GM23338 (cell line): ENCODE measurements around the gene TMCO5A. TPM values are rescaled to one million over a fixed set of nuclear protein-coding genes. Genes with fewer than 3 reads are reported as not detected.

Experiments
- ATAC-seq: fragments of 200-7000 bp; cut with Tn5 transposase; 3 replicates; pipeline ENCODE4 v1.9.1; 2020
- DNase-seq: peaks from one replicate; pipeline ENCODE4 v3.0.0-alpha.2; 2015; ENCODE audit warnings: low spot score
- H2AFZ ChIP-seq: fragments of 200-600 bp; sonication (generic); 2 replicates; pipeline ENCODE4 v1.8.0; 2016; ENCODE audit warnings: antibody characterized with exemption, mild to moderate bottlenecking, moderate library complexity
- H3F3A ChIP-seq: fragments of 200-600 bp; sonication (generic); replicated peaks from 2 replicates; pipeline ENCODE4 v1.8.0; 2017; ENCODE audit warnings: antibody characterized with exemption, mixed run types, low read depth
- H3K27ac ChIP-seq: fragments of 200-600 bp; sonication (generic); 2 replicates; pipeline ENCODE4 v1.6.1; 2016; ENCODE audit warnings: low read depth
- H3K27me3 ChIP-seq: fragments of 200-600 bp; sonication (generic); 2 replicates; pipeline ENCODE4 v1.8.0; 2016; ENCODE audit warnings: mild to moderate bottlenecking, mixed run types, moderate library complexity; ENCODE audit not compliant: insufficient read depth
- H3K36me3 ChIP-seq: fragments of 200-600 bp; sonication (generic); 2 replicates; pipeline ENCODE4 v1.8.0; 2016; ENCODE audit warnings: mild to moderate bottlenecking; ENCODE audit not compliant: insufficient read depth
- H3K4me1 ChIP-seq: fragments of 200-600 bp; sonication (generic); 2 replicates; pipeline ENCODE4 v1.8.0; 2016; ENCODE audit warnings: mild to moderate bottlenecking, moderate library complexity; ENCODE audit not compliant: insufficient read depth
- H3K4me2 ChIP-seq: fragments of 200-600 bp; sonication (generic); 2 replicates; pipeline ENCODE4 v1.7.1; 2017; ENCODE audit warnings: mixed run types
- H3K4me3 ChIP-seq: fragments of 200-600 bp; sonication (generic); 2 replicates; pipeline ENCODE4 v1.6.1; 2016; ENCODE audit warnings: mixed run types
- H3K79me2 ChIP-seq: fragments of 200-600 bp; sonication (generic); replicated peaks from 2 replicates; pipeline ENCODE4 v1.8.0; 2017; ENCODE audit warnings: mild to moderate bottlenecking; ENCODE audit not compliant: insufficient read depth
- H3K9me2 ChIP-seq: fragments of 200-600 bp; sonication (generic); 2 replicates; pipeline ENCODE4 v1.8.0; 2017; ENCODE audit not compliant: insufficient read depth
- H4K20me1 ChIP-seq: fragments of 200-600 bp; sonication (generic); replicated peaks from 2 replicates; pipeline ENCODE4 v1.8.0; 2017; ENCODE audit warnings: mild to moderate bottlenecking; ENCODE audit not compliant: insufficient read depth
- H3K27ac Mint-ChIP-seq: 2 replicates; pipeline ENCODE4 v1.8.0; 2020; ENCODE audit warnings: inconsistent platforms, mild to moderate bottlenecking, moderate library complexity, mixed read lengths
- H3K27me3 Mint-ChIP-seq: 3 replicates; pipeline ENCODE4 v1.8.0; 2022; ENCODE audit warnings: low read depth, mild to moderate bottlenecking, moderate library complexity, mixed read lengths, inconsistent platforms; ENCODE audit not compliant: insufficient read depth, poor library complexity
- H3K36me3 Mint-ChIP-seq: 3 replicates; pipeline ENCODE4 v1.8.0; 2021; ENCODE audit warnings: low read depth, mild to moderate bottlenecking, inconsistent platforms, moderate library complexity, mixed read lengths
- H3K4me1 Mint-ChIP-seq: 3 replicates; pipeline ENCODE4 v1.8.0; 2020; ENCODE audit warnings: mild to moderate bottlenecking, inconsistent platforms, mixed read lengths
- H3K4me3 Mint-ChIP-seq: 3 replicates; pipeline ENCODE4 v1.8.0; 2021; ENCODE audit warnings: moderate library complexity, mild to moderate bottlenecking, inconsistent platforms, mixed read lengths
- H3K9me3 Mint-ChIP-seq: 3 replicates; pipeline ENCODE4 v1.8.0; 2020; ENCODE audit warnings: moderate library complexity, mild to moderate bottlenecking, inconsistent platforms, mixed read lengths
- CREB1 ChIP-seq: fragments of 250-450 bp; sonication (Bioruptor Pico); IDR thresholded peaks from 2 replicates; pipeline ENCODE4 v1.5.0; 2020; ENCODE audit warnings: low read depth, mild to moderate bottlenecking, moderate library complexity
- EZH2 ChIP-seq: fragments of 200-600 bp; sonication (generic); IDR thresholded peaks from one replicate; pipeline ENCODE4 v1.8.0; 2017; ENCODE audit warnings: antibody characterized with exemption, mild to moderate bottlenecking, low read depth; ENCODE audit not compliant: unreplicated experiment
- EZH2phosphoT487 ChIP-seq: fragments of 200-600 bp; sonication (generic); IDR thresholded peaks from one replicate; pipeline ENCODE4 v1.8.1; 2018; ENCODE audit warnings: antibody characterized with exemption; ENCODE audit not compliant: unreplicated experiment
- JUNB ChIP-seq: IDR thresholded peaks from one replicate; pipeline ENCODE4 v1.6.1; 2016; ENCODE audit warnings: antibody characterized with exemption; ENCODE audit not compliant: unreplicated experiment
- NANOG ChIP-seq: IDR thresholded peaks from 2 replicates; pipeline ENCODE4 v1.6.1; 2016; ENCODE audit warnings: antibody characterized with exemption, borderline replicate concordance
- POLR2AphosphoS5 ChIP-seq: IDR thresholded peaks from 2 replicates; pipeline ENCODE4 v1.6.1; 2016; ENCODE audit warnings: antibody characterized with exemption, low read depth
- STAT1 ChIP-seq: IDR thresholded peaks from one replicate; pipeline ENCODE4 v1.6.1; 2016; ENCODE audit warnings: antibody characterized with exemption; ENCODE audit not compliant: unreplicated experiment
- ZNF114 ChIP-seq: fragments of 250-450 bp; sonication (Bioruptor Pico); IDR thresholded peaks from 2 replicates; pipeline ENCODE4 v1.5.0; 2020; ENCODE audit warnings: mild to moderate bottlenecking, moderate library complexity
- ZNF331 ChIP-seq: fragments of 250-450 bp; sonication (Bioruptor Pico); IDR thresholded peaks from 2 replicates; pipeline ENCODE4 v1.5.0; 2020; ENCODE audit warnings: low read depth, mild to moderate bottlenecking, moderate library complexity
- polyA plus RNA-seq: library from polyadenylated mRNA; unstranded; fragments of >200 nt; fragmentation: Nextera tagmentation; extraction: Ambion mirVana; gene quantifications from 2 replicates; pipeline ENCODE4 v1.2.1, GENCODE V29; 2016
- total RNA-seq: library from RNA; depleted of rRNA; stranded (reverse); fragments of >200 nt; shearing (Covaris generic); gene quantifications from 2 replicates; pipeline ENCODE4 v1.2.3, GENCODE V29; 2014
- TF ChIP-seq, protein P1 (sequence below), 2 experiments: fragments of 200-600 bp in 1 of 2; sonication (generic) in 1 of 2; conservative IDR thresholded peaks; 2 replicates each; pipeline versions ENCODE4 v1.5.1 to v1.6.1; 2016 to 2017; ENCODE audit warnings: antibody characterized with exemption in 2 of 2, low read depth in 2 of 2, mild to moderate bottlenecking in 2 of 2, moderate library complexity in 1 of 2
- TF ChIP-seq, protein P2 (sequence below): IDR thresholded peaks from 2 replicates; pipeline ENCODE4 v1.6.1; 2016; ENCODE audit warnings: antibody characterized with exemption
- TF ChIP-seq, protein P3 (sequence below): fragments of 250-450 bp; sonication (Bioruptor Pico); IDR thresholded peaks from 2 replicates; pipeline ENCODE4 v1.5.0; 2020; ENCODE audit warnings: mild to moderate bottlenecking, moderate library complexity
- TF ChIP-seq, protein P4 (sequence below): IDR thresholded peaks from one replicate; pipeline ENCODE4 v1.6.1; 2018; ENCODE audit warnings: antibody characterized with exemption; ENCODE audit not compliant: unreplicated experiment

The TMCO5A gene
- total and polyA plus RNA-seq, 2 experiments from 2014 or later: not detected

DNA sequence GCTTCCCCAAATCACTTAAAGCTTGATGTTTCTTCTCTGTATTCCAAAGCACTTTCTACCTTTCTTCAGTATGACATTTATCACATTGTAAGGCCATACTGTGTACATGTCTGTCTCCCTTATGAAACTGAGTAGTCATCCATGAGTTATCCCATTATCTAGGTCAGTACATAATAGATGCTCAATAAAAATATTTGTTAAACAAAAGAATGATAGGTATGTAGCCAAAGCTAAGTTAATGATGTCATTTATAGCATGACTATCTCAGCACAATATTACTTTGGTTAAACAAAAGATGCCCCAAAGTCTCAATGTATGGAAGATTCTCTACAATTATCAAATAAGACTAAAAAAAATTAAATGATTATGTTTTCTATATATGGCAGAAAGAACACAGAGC, 3.1 kb upstream of the TMCO5A start:
- H3K36me3 ChIP-seq: no peaks in the 10 kb centered on the region
- ATAC-seq: no peak
- no peak overlapping the region for H3K4me2 ChIP-seq

More for the DNA sequence above, 3.1 kb upstream of the TMCO5A start:
- Histone ChIP-seq H2AFZ (no peak overlapping the region), H3K27ac (no peak overlapping the region), H4K20me1 (no peaks in the 10 kb centered on the region), H3K4me1 (no peaks in the 10 kb centered on the region), H3F3A (no peaks in the 10 kb centered on the region), H3K27me3 (no peaks in the 10 kb centered on the region), H3K4me3 (no peak overlapping the region), H3K9me2 (peaks cover 5% of the 10 kb centered on the region; the same call in 1 of the 2 replicates), H3K79me2 (no peaks in the 10 kb centered on the region)
- peaks cover 4% of the 10 kb centered on the region for H3K27me3 Mint-ChIP-seq
- TF ChIP-seq EZH2: no peak
- TF ChIP-seq, protein P1, sequence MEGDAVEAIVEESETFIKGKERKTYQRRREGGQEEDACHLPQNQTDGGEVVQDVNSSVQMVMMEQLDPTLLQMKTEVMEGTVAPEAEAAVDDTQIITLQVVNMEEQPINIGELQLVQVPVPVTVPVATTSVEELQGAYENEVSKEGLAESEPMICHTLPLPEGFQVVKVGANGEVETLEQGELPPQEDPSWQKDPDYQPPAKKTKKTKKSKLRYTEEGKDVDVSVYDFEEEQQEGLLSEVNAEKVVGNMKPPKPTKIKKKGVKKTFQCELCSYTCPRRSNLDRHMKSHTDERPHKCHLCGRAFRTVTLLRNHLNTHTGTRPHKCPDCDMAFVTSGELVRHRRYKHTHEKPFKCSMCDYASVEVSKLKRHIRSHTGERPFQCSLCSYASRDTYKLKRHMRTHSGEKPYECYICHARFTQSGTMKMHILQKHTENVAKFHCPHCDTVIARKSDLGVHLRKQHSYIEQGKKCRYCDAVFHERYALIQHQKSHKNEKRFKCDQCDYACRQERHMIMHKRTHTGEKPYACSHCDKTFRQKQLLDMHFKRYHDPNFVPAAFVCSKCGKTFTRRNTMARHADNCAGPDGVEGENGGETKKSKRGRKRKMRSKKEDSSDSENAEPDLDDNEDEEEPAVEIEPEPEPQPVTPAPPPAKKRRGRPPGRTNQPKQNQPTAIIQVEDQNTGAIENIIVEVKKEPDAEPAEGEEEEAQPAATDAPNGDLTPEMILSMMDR (conservative IDR thresholded peaks at IDR 0.05; ENCODE audit: low read depth in 2 of 2): no peak
- TF ChIP-seq JUNB: no peak
- TF ChIP-seq, protein P2, sequence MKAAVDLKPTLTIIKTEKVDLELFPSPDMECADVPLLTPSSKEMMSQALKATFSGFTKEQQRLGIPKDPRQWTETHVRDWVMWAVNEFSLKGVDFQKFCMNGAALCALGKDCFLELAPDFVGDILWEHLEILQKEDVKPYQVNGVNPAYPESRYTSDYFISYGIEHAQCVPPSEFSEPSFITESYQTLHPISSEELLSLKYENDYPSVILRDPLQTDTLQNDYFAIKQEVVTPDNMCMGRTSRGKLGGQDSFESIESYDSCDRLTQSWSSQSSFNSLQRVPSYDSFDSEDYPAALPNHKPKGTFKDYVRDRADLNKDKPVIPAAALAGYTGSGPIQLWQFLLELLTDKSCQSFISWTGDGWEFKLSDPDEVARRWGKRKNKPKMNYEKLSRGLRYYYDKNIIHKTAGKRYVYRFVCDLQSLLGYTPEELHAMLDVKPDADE: no peak
- no peak for TF ChIP-seq CREB1 (CRISPR knock-in tag)
- no peak for TF ChIP-seq EZH2phosphoT487
- TF ChIP-seq POLR2AphosphoS5: no peak
- TF ChIP-seq STAT1: no peak
- TF ChIP-seq, protein P3, sequence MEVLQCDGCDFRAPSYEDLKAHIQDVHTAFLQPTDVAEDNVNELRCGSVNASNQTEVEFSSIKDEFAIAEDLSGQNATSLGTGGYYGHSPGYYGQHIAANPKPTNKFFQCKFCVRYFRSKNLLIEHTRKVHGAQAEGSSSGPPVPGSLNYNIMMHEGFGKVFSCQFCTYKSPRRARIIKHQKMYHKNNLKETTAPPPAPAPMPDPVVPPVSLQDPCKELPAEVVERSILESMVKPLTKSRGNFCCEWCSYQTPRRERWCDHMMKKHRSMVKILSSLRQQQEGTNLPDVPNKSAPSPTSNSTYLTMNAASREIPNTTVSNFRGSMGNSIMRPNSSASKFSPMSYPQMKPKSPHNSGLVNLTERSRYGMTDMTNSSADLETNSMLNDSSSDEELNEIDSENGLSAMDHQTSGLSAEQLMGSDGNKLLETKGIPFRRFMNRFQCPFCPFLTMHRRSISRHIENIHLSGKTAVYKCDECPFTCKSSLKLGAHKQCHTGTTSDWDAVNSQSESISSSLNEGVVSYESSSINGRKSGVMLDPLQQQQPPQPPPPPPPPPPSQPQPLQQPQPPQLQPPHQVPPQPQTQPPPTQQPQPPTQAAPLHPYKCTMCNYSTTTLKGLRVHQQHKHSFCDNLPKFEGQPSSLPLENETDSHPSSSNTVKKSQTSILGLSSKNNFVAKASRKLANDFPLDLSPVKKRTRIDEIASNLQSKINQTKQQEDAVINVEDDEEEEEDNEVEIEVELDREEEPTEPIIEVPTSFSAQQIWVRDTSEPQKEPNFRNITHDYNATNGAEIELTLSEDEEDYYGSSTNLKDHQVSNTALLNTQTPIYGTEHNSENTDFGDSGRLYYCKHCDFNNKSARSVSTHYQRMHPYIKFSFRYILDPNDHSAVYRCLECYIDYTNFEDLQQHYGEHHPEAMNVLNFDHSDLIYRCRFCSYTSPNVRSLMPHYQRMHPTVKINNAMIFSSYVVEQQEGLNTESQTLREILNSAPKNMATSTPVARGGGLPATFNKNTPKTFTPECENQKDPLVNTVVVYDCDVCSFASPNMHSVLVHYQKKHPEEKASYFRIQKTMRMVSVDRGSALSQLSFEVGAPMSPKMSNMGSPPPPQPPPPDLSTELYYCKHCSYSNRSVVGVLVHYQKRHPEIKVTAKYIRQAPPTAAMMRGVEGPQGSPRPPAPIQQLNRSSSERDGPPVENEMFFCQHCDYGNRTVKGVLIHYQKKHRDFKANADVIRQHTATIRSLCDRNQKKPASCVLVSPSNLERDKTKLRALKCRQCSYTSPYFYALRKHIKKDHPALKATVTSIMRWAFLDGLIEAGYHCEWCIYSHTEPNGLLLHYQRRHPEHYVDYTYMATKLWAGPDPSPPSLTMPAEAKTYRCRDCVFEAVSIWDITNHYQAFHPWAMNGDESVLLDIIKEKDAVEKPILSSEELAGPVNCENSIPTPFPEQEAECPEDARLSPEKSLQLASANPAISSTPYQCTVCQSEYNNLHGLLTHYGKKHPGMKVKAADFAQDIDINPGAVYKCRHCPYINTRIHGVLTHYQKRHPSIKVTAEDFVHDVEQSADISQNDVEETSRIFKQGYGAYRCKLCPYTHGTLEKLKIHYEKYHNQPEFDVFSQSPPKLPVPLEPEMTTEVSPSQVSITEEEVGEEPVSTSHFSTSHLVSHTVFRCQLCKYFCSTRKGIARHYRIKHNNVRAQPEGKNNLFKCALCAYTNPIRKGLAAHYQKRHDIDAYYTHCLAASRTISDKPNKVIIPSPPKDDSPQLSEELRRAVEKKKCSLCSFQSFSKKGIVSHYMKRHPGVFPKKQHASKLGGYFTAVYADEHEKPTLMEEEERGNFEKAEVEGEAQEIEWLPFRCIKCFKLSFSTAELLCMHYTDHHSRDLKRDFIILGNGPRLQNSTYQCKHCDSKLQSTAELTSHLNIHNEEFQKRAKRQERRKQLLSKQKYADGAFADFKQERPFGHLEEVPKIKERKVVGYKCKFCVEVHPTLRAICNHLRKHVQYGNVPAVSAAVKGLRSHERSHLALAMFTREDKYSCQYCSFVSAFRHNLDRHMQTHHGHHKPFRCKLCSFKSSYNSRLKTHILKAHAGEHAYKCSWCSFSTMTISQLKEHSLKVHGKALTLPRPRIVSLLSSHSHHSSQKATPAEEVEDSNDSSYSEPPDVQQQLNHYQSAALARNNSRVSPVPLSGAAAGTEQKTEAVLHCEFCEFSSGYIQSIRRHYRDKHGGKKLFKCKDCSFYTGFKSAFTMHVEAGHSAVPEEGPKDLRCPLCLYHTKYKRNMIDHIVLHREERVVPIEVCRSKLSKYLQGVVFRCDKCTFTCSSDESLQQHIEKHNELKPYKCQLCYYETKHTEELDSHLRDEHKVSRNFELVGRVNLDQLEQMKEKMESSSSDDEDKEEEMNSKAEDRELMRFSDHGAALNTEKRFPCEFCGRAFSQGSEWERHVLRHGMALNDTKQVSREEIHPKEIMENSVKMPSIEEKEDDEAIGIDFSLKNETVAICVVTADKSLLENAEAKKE: no peak
- no peak for TF ChIP-seq NANOG
- no peak for TF ChIP-seq ZNF114
- no peak for TF ChIP-seq ZNF331 (CRISPR knock-in tag)
- TF ChIP-seq, protein P4, sequence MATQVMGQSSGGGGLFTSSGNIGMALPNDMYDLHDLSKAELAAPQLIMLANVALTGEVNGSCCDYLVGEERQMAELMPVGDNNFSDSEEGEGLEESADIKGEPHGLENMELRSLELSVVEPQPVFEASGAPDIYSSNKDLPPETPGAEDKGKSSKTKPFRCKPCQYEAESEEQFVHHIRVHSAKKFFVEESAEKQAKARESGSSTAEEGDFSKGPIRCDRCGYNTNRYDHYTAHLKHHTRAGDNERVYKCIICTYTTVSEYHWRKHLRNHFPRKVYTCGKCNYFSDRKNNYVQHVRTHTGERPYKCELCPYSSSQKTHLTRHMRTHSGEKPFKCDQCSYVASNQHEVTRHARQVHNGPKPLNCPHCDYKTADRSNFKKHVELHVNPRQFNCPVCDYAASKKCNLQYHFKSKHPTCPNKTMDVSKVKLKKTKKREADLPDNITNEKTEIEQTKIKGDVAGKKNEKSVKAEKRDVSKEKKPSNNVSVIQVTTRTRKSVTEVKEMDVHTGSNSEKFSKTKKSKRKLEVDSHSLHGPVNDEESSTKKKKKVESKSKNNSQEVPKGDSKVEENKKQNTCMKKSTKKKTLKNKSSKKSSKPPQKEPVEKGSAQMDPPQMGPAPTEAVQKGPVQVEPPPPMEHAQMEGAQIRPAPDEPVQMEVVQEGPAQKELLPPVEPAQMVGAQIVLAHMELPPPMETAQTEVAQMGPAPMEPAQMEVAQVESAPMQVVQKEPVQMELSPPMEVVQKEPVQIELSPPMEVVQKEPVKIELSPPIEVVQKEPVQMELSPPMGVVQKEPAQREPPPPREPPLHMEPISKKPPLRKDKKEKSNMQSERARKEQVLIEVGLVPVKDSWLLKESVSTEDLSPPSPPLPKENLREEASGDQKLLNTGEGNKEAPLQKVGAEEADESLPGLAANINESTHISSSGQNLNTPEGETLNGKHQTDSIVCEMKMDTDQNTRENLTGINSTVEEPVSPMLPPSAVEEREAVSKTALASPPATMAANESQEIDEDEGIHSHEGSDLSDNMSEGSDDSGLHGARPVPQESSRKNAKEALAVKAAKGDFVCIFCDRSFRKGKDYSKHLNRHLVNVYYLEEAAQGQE: no peak
- no peaks in the 10 kb centered on the region for H3K36me3 Mint-ChIP-seq
- no peak overlapping the region for H3K27ac Mint-ChIP-seq
- H3K4me3 Mint-ChIP-seq: no peak overlapping the region
- DNase-seq: no peak
- H3K4me1 Mint-ChIP-seq: 0 out of 3 replicates have a peak, but pooled peaks cover 2% of the 10 kb centered on the region
- no peaks in the 10 kb centered on the region; the same call in 2 of the 3 replicates for H3K9me3 Mint-ChIP-seq
